ENCODE data around the gene GPC5.
A peak's percentile ranks its signal among the peaks of the same experiment; 100 is the strongest.

The GPC5 gene

GRCh38 chr13:91609353-91609752 is 210.9 kb downstream of the GPC5 start:
- peak in 1 of 2 donors; percentile 47 for DNase-seq (ENCODE audit: low read depth in 2 of 2)
- TF ChIP-seq CTCF (IDR thresholded peaks at IDR 0.05; ENCODE audit: low read depth, low read length), result no peak
- H3K4me3 ChIP-seq (replicated peaks in 1 of 2; ENCODE audit: low read depth in 2 of 2, low read length in 2 of 2), result no peak overlapping the region

GRCh38 chr13:91618315-91618714 is 219.9 kb downstream of the GPC5 start:
- H3K4me3 ChIP-seq (replicated peaks in 1 of 2; ENCODE audit: low read depth in 2 of 2, low read length in 2 of 2), result no peak overlapping the region
- DNase-seq (ENCODE audit: low read depth in 2 of 2), result no peak
- no peak for TF ChIP-seq CTCF (IDR thresholded peaks at IDR 0.05; ENCODE audit: low read depth, low read length)

GRCh38 chr13:91620670-91621141 is 222.3 kb downstream of the GPC5 start:
- DNase-seq (ENCODE audit: low read depth in 2 of 2), result no peak
- TF ChIP-seq CTCF (IDR thresholded peaks at IDR 0.05; ENCODE audit: low read depth, low read length), result no peak
- H3K4me3 ChIP-seq (replicated peaks in 1 of 2; ENCODE audit: low read depth in 2 of 2, low read length in 2 of 2), result no peak overlapping the region

- no peak for DNase-seq (ENCODE audit: low read depth in 2 of 2)
- no peak for TF ChIP-seq CTCF (IDR thresholded peaks at IDR 0.05; ENCODE audit: low read depth, low read length)
- H3K4me3 ChIP-seq (replicated peaks in 1 of 2; ENCODE audit: low read depth in 2 of 2, low read length in 2 of 2), result no peak overlapping the region
Observed at GRCh38 chr13:91621161-91621560, 222.7 kb downstream of the GPC5 start.

GRCh38 chr13:91621963-91622362 is 223.5 kb downstream of the GPC5 start:
- DNase-seq (ENCODE audit: low read depth in 2 of 2), result no peak
- no peak for TF ChIP-seq CTCF (IDR thresholded peaks at IDR 0.05; ENCODE audit: low read depth, low read length)
- H3K4me3 ChIP-seq (replicated peaks in 1 of 2; ENCODE audit: low read depth in 2 of 2, low read length in 2 of 2), result no peak overlapping the region

- no peak for DNase-seq (ENCODE audit: low read depth in 2 of 2)
- no peak overlapping the region for H3K4me3 ChIP-seq (replicated peaks in 1 of 2; ENCODE audit: low read depth in 2 of 2, low read length in 2 of 2)
- no peak for TF ChIP-seq CTCF (IDR thresholded peaks at IDR 0.05; ENCODE audit: low read depth, low read length)
Observed at GRCh38 chr13:91622778-91623550, 224.5 kb downstream of the GPC5 start.

All from cardiac fibroblast (primary cell).